CD4-positive, alpha-beta T cell (primary cell): ENCODE data around the gene PAPSS1. TPM values are rescaled to one million over a fixed set of nuclear protein-coding genes. Genes with fewer than 3 reads are reported as not detected.

Source experiments
- ATAC-seq: fragments of 200-7000 bp; cut with Tn5 transposase; one replicate; pipeline ENCODE4 v1.10.0; 2022; ENCODE audit warnings: mild to moderate bottlenecking; ENCODE audit not compliant: poor library complexity
- CTCF ChIA-PET: fragments of 350-600 bp; sonication (Branson Sonifier 250); formaldehyde crosslinking; loops from one replicate; lab custom pipeline; 2021; ENCODE audit warnings: antibody characterized with exemption, inconsistent platforms; lab: Charles Lee
- POLR2A ChIA-PET: fragments of 350-600 bp; sonication (Branson Sonifier 250); formaldehyde crosslinking; loops from one replicate; lab custom pipeline; 2021; ENCODE audit warnings: antibody characterized with exemption, inconsistent platforms; lab: Charles Lee
- DNase-seq, 14 experiments: peaks; one replicate each; pipeline ENCODE4 v3.0.0-alpha.2; 2013 to 2020; ENCODE audit warnings: mixed read lengths in 2 of 14
- H3K27ac ChIP-seq, 2 donors: one replicate each; pipeline versions ENCODE4 v1.5.1 to v1.7.0; 2013; ENCODE audit warnings: low read length in 2 of 2, low read depth in 1 of 2, mild to moderate bottlenecking in 1 of 2
- H3K27me3 ChIP-seq, 2 experiments: 1 replicate in 1 of 2; 2 replicates in 1 of 2; pipeline versions ENCODE4 v1.6.1 to v1.7.0; 2013; ENCODE audit warnings: low read length in 2 of 2, control low read depth in 1 of 2, mild to moderate bottlenecking in 1 of 2, moderate library complexity in 1 of 2; ENCODE audit not compliant: insufficient read depth in 2 of 2, control insufficient read depth in 1 of 2
- H3K36me3 ChIP-seq: one replicate; pipeline ENCODE4 v1.6.1; 2013; ENCODE audit warnings: low read length, control low read depth; ENCODE audit not compliant: insufficient read depth
- H3K4me1 ChIP-seq: one replicate; pipeline ENCODE4 v1.6.1; 2013; ENCODE audit warnings: low read length, control low read depth; ENCODE audit not compliant: insufficient read depth
- H3K4me3 ChIP-seq: one replicate; pipeline ENCODE4 v1.5.1; 2013; ENCODE audit warnings: mild to moderate bottlenecking, low read length, moderate library complexity
- H3K9me3 ChIP-seq, 2 experiments: 1 replicate in 1 of 2; 2 replicates in 1 of 2; pipeline versions ENCODE4 v1.6.1 to v1.7.0; 2013; ENCODE audit warnings: low read length in 2 of 2, mild to moderate bottlenecking in 2 of 2, control low read depth in 1 of 2, moderate library complexity in 1 of 2; ENCODE audit not compliant: control insufficient read depth in 1 of 2, insufficient read depth in 1 of 2
- H3K27ac Mint-ChIP-seq: one replicate; pipeline ENCODE4 v1.8.0; 2020; ENCODE audit warnings: mixed read lengths
- H3K27me3 Mint-ChIP-seq: one replicate; pipeline ENCODE4 v1.8.0; 2021; ENCODE audit warnings: mixed read lengths
- H3K36me3 Mint-ChIP-seq: one replicate; pipeline ENCODE4 v1.8.0; 2021; ENCODE audit warnings: low read depth, mixed read lengths
- H3K4me1 Mint-ChIP-seq: one replicate; pipeline ENCODE4 v1.8.0; 2021; ENCODE audit warnings: low read depth, mixed read lengths
- H3K4me3 Mint-ChIP-seq: one replicate; pipeline ENCODE4 v1.8.0; 2020; ENCODE audit warnings: mild to moderate bottlenecking, mixed read lengths
- H3K9me3 Mint-ChIP-seq: one replicate; pipeline ENCODE4 v1.8.0; 2020; ENCODE audit warnings: mixed read lengths
- CTCF ChIP-seq: fragments of 200-600 bp; IDR thresholded peaks from one replicate; pipeline ENCODE4 v1.8.0; 2022; ENCODE audit warnings: antibody characterized with exemption, mild to moderate bottlenecking
- intact Hi-C, 2 experiments: fragments of 100-400 bp; cut with DNase I in 1 of 2; cut with micrococcal nuclease in 1 of 2; formaldehyde crosslinking; loops; one replicate each; pipeline versions ENCODE4 v1.15.1 to v1.9.0; 2023 to 2025; cut with DNase I, micrococcal nuclease
- total RNA-seq, 174 experiments: library from RNA in 2 of 174; stranded (reverse) in 2 of 174; gene quantifications; one replicate each; pipeline ENCODE4 v1.2.3 and lab custom pipeline; 2021 to 2026

PAPSS1 gene
- total RNA-seq, 2 experiments from 2014 or later, result 5.6 to 6.6 TPM

GRCh38 chr4:107622006-107622405 is 98.0 kb downstream of the PAPSS1 start:
- peaks cover 8% of the 10 kb centered on the region for H3K9me3 Mint-ChIP-seq
- no peaks in the 10 kb centered on the region for H3K4me1 Mint-ChIP-seq
- no peak overlapping the region for H3K27ac Mint-ChIP-seq
- H3K4me1 ChIP-seq, result no peaks in the 10 kb centered on the region
- no peak overlapping the region for H3K4me3 ChIP-seq
- H3K27me3 ChIP-seq, result no peaks in the 10 kb centered on the region
- peaks cover 81% of the 10 kb centered on the region for H3K36me3 Mint-ChIP-seq
- H3K27ac ChIP-seq, result no peak overlapping the region
- no peaks in the 10 kb centered on the region for H3K27me3 Mint-ChIP-seq
- TF ChIP-seq CTCF, result no peak
- H3K4me3 Mint-ChIP-seq, result no peak overlapping the region
- ATAC-seq, result no peak
- H3K9me3 ChIP-seq, result peaks cover 0 to 4% of the 10 kb centered on the region in 2 experiments
- no peak for DNase-seq
- CTCF ChIA-PET, result no interaction called here
- intact Hi-C loops, result no loop called here
- no peaks in the 10 kb centered on the region for H3K36me3 ChIP-seq
- POLR2A ChIA-PET, result no interaction called here

- Mint-ChIP-seq H3K27me3 (no peaks in the 10 kb centered on the region), H3K4me1 (no peaks in the 10 kb centered on the region), H3K36me3 (peaks cover 78% of the 10 kb centered on the region), H3K4me3 (no peak overlapping the region), H3K9me3 (peaks cover 8% of the 10 kb centered on the region), H3K27ac (no peak overlapping the region)
- H3K4me1 ChIP-seq, result no peaks in the 10 kb centered on the region
- H3K36me3 ChIP-seq, result no peaks in the 10 kb centered on the region
- ChIA-PET POLR2A (no interaction called here), CTCF (no interaction called here)
- no peak overlapping the region for H3K4me3 ChIP-seq
- intact Hi-C loops, result no loop called here
- ATAC-seq (no peak), DNase-seq (no peak)
- H3K27me3 ChIP-seq, result no peaks in the 10 kb centered on the region
- H3K27ac ChIP-seq, result no peak overlapping the region
- TF ChIP-seq CTCF, result no peak
- peaks cover 0 to 4% of the 10 kb centered on the region in 2 experiments for H3K9me3 ChIP-seq
Measured at GRCh38 chr4:107619731-107620130, 100.3 kb downstream of the PAPSS1 start.

GRCh38 chr4:107619066-107619465 is 101.0 kb downstream of the PAPSS1 start:
- no peak overlapping the region for H3K27ac Mint-ChIP-seq
- intact Hi-C loops, result no loop called here
- H3K4me3 Mint-ChIP-seq, result no peak overlapping the region
- no peaks in the 10 kb centered on the region for H3K27me3 ChIP-seq
- no peaks in the 10 kb centered on the region for H3K4me1 ChIP-seq
- H3K36me3 Mint-ChIP-seq, result peaks cover 78% of the 10 kb centered on the region
- H3K36me3 ChIP-seq, result peaks cover under 1% of the 10 kb centered on the region
- no peaks in the 10 kb centered on the region for H3K4me1 Mint-ChIP-seq
- H3K9me3 Mint-ChIP-seq, result peaks cover 8% of the 10 kb centered on the region
- peaks cover 0 to 4% of the 10 kb centered on the region in 2 experiments for H3K9me3 ChIP-seq
- H3K27ac ChIP-seq, result no peak overlapping the region
- no peak overlapping the region for H3K4me3 ChIP-seq
- no peaks in the 10 kb centered on the region for H3K27me3 Mint-ChIP-seq
- CTCF ChIA-PET, result no interaction called here
- POLR2A ChIA-PET, result no interaction called here
- no peak for DNase-seq
- no peak for ATAC-seq
- TF ChIP-seq CTCF, result no peak
